GM21619 (cell line): ENCODE measurements around the gene USH2A.

ENCODE experiments used
- ATAC-seq: cut with Tn5 transposase; IDR thresholded peaks from one replicate; pipeline ENCODE4 v1.9.1; 2021; ENCODE audit not compliant: unreplicated experiment

Gene USH2A

GRCh38 chr1:215819114-215819513 lies 604.1 kb downstream of the USH2A start:
- no peak for ATAC-seq

DNA sequence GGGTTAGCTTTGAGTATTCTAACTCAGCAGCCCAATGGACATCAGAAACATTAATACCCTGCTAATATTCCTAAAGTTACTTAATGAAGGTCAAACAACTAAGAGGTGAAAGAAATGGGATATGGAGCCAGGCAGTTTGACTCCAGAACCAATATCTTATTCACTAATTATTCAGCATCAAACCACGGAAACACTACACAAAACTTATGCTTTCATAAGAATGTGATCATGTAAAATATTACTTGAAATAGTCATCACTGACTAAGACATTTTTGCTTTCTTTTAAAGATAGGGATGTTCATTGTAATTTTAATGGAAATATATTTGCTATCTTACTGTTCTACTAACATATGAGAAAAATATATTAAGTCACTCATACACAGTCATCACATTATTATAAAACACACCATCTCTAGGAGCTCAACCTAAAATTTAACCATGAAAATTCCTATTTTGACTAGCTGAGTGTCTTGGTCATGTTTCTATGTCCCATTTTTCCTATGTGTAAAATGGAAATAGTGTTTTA lies 615.3 kb downstream of the USH2A start:
- no peak for ATAC-seq

DNA sequence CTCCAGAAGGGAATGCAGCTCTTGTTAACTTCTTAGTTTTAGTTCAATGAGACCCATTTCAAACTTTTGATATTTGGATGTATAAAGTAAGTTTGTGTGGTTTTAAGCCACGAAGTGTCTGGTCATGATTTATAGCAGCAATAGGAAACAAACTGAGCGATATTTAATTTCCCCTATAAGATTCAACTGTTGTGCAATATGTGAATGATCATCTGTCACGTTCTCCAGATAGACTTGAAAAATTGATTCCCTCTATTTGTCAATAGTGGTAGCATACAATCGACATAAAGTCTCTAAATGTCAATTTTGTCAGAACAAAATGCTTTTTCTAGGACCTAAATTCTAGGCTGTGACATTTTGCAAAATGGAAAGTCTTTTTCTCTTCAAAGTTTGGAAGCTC lies 616.0 kb downstream of the USH2A start:
- ATAC-seq: no peak

DNA sequence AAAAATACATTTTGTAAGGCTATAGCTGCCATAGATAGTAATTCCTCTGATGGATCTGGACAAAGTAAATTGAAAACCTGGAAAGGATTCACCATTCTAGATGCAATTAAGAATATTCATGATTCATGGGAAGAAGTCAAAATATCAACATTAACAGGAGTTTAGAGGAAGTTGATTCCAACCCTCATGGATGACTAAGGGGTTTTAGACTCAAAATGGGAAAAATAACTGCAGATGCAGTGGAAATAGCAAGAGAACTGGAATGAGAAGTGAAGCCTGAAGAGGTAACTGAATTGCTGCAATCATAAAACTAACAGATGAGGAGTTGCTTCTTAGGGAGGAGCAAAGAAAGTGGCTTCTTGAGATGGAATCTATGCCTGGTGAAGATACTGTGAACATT lies 625.4 kb downstream of the USH2A start:
- ATAC-seq: no peak

DNA sequence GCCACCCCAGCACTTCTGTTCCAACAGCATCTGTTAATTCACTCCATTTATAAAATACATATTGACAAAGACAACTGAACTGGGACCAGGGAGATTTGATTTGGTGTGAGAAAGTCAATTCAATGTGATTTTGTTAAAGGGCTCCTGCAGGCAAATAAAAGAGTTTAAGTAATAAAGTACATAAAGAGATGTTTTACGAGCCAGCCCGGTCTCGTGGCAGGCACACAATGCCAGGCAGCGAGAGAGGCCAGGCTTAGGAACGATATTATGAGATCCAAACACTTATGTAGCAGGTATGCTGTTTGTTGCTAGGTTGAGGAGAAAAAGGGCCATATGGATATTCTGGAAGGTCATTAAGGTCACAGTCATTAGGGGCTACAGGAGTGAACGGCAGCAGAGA lies 629.1 kb downstream of the USH2A start:
- no peak for ATAC-seq

GRCh38 chr1:215793180-215793579 lies 630.1 kb downstream of the USH2A start:
- no peak for ATAC-seq

- no peak for ATAC-seq
Observed at GRCh38 chr1:215792446-215792845, 630.8 kb downstream of the USH2A start.

DNA sequence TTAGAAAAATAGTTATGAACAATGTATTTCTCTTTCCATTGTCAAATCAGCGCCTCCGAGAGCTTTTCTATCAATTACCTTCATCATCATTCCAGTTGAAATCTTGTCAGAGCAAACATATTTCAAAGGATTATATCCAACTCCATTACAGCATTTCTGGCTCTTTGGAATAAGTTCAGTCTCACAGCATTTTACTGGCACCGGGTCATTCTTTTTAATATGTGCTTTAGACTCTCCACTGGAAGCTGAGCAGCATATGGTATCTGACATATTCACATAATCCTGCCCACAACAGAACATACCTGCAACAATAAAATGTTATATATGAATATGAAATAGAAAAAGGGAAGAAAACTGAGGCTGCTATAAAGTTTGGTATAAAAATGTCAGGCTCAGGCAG lies 633.3 kb downstream of the USH2A start:
- ATAC-seq: no peak

GRCh38 chr1:215786997-215787396 lies 636.3 kb downstream of the USH2A start:
- ATAC-seq: no peak

- ATAC-seq: no peak
Observed at GRCh38 chr1:215780641-215781040, 642.6 kb downstream of the USH2A start.

DNA sequence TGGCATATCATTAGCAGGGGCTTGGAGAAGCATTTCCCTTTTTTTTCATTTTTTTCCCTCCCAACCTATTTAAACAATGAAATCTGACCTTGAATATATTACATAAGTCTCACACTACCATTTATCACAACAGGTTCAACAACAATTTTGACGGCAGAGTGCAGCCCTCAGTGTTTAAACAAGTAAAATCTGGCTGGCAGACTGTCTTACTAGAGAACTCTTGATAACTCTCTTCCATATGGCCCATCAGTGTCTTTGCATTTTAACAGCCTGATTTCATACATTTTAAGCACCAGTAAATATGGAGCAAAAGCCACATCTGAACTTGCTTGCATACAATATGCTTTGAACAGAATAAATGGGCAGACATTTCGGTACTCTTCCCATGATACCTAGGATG lies 643.1 kb downstream of the USH2A start:
- ATAC-seq: no peak

DNA sequence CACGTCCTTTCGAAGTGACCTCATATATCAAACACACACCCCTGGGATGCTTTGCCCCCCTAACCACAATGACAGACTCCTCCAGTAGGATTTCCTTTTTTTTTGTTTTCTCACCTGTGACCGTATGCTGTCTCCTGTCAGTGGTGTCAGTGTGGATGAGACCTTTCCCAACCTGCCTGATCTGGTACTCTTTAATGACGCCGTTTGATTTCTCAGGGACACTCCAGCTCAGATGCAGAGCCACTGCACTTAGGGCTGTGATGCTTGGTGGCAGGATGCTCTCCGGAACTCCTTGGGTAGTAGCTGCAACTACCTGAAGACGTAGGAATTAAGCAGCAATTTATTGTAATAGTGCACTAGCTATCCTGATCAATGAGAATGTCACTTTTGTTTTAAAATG lies 643.5 kb downstream of the USH2A start:
- ATAC-seq: no peak

- ATAC-seq: no peak
Observed at GRCh38 chr1:215777370-215777925, 645.8 kb downstream of the USH2A start.

DNA sequence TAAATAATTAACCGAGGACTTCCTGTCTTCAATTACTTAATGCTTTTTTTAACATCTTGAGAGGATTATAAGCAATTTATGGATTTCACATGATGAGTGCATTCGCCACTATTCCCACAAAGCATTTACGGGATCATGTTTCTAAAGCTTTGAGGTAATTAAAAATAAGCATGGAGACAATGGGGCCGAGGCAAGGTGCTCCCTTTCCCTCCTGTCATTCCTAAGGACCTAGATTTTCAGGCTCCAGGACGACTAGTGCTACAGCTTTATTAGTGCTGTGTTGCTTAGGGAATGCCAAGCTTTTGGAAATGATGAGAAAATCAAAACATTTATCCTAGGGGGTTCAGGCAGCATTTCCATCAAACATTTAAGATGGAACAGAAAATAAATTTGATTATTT lies 646.9 kb downstream of the USH2A start:
- ATAC-seq: no peak

GRCh38 chr1:215772151-215772550 lies 651.1 kb downstream of the USH2A start:
- ATAC-seq: no peak

GRCh38 chr1:215768303-215768702 lies 654.9 kb downstream of the USH2A start:
- no peak for ATAC-seq

- ATAC-seq: no peak
Observed at GRCh38 chr1:215767761-215768160, 655.5 kb downstream of the USH2A start.

- ATAC-seq: no peak
Observed at GRCh38 chr1:215766521-215766920, 656.7 kb downstream of the USH2A start.

GRCh38 chr1:215765833-215766232 lies 657.4 kb downstream of the USH2A start:
- no peak for ATAC-seq

GRCh38 chr1:215761446-215761845 lies 661.8 kb downstream of the USH2A start:
- no peak for ATAC-seq

DNA sequence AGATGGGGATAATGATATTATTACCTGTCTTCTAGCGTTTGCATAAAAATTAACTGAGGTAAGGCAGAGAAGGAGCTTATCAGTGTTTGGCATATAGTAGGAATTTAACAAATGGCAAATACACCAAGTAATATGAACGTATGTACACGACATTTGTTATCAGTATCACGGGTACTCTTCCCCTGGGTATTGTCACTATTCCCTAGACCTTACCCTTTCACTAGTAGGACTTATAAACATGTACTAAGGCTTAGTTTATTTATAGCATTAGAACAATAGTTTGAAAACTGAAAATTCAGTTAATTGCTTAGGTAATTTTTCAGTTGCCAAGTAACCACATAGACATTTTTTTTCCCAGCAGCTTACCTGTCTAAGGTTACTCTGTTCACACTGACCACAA lies 669.1 kb downstream of the USH2A start:
- ATAC-seq: no peak

DNA sequence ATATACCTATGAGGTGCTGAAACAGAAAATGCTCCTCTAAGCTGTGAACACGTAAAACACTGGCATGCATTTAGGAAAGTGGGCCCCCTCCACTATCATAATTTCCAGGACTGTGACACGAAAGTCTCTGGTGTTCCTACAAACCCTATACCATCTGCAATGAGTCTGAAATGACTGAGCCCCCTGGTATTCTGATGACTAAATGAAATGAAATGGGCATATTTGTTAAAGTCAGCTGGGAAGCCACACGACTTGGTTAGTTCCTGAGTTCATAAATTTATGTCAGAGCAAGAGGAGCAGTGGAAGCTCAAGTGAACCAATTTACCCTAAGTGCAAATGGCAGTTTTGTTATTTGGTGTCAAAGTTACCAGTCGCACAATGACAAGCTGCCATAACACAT lies 673.8 kb downstream of the USH2A start:
- ATAC-seq: no peak

DNA sequence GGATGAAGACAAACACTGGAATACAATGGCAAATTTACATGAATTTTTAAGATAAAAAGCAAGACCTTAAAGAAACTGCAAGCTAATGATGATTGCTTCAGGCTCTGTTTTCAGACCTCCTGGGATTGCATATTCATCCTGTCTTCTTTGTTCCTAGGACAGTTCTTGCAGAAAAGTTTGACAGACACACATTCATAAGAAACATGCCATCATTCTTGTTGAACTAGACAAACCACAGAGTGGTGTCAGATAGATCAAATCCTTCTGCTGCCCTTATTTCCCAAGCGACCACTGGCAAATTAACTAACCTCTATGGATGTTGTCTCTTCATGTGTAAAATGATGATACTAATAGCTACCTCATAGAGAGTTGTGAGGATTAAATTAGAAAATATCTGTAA lies 674.8 kb downstream of the USH2A start:
- no peak for ATAC-seq
